Activated effector memory CD4-positive, alpha-beta T cell treated with anti-CD3 and anti-CD28 coated beads, Interleukin-2, amount 50 U/mL, for 16 hours (primary cell): ENCODE measurements around the gene NIPA2.

ENCODE experiments used
- DNase-seq: peaks from one replicate; pipeline ENCODE4 v3.0.0-alpha.2; 2020

NIPA2 gene

GRCh38 chr15:22903961-22904534 lies 65.6 kb downstream of the NIPA2 start:
- no peak for DNase-seq

GRCh38 chr15:22904736-22905135 lies 66.3 kb downstream of the NIPA2 start:
- no peak for DNase-seq

- DNase-seq, result no peak
Measured at GRCh38 chr15:22907161-22907950, 68.9 kb downstream of the NIPA2 start.

GRCh38 chr15:22908830-22909229 lies 70.4 kb downstream of the NIPA2 start:
- no peak for DNase-seq

GRCh38 chr15:22911306-22911705 lies 72.8 kb downstream of the NIPA2 start:
- DNase-seq, result no peak

GRCh38 chr15:22912256-22912655 lies 73.8 kb downstream of the NIPA2 start:
- DNase-seq, result no peak

- no peak for DNase-seq
Measured at GRCh38 chr15:22913646-22914380, 75.3 kb downstream of the NIPA2 start.

GRCh38 chr15:22915866-22916515 lies 77.5 kb downstream of the NIPA2 start:
- no peak for DNase-seq

- no peak for DNase-seq
Measured at GRCh38 chr15:22916606-22917350, 78.3 kb downstream of the NIPA2 start.

GRCh38 chr15:22917556-22917955 lies 79.1 kb downstream of the NIPA2 start:
- no peak for DNase-seq
